Stomach smooth muscle (tissue), 2 donors: ENCODE results near the gene SMYD3.

Experiments used
- H3K27ac ChIP-seq: one replicate; pipeline ENCODE4 v1.7.0; 2013; ENCODE audit warnings: mild to moderate bottlenecking, low read length, inconsistent platforms
- H3K27me3 ChIP-seq, 2 donors: one replicate each; pipeline ENCODE4 v1.7.0; 2013; ENCODE audit warnings: low read length in 2 of 2; ENCODE audit not compliant: insufficient read depth in 2 of 2, control insufficient read depth in 1 of 2
- H3K36me3 ChIP-seq, 2 donors: one replicate each; pipeline ENCODE4 v1.7.0; 2013; ENCODE audit warnings: low read length in 2 of 2; ENCODE audit not compliant: control insufficient read depth in 2 of 2, insufficient read depth in 2 of 2
- H3K4me1 ChIP-seq: one replicate; pipeline ENCODE4 v1.7.0; 2013; ENCODE audit warnings: low read length; ENCODE audit not compliant: control insufficient read depth, insufficient read depth
- H3K4me3 ChIP-seq, 2 donors: one replicate each; pipeline ENCODE4 v1.7.0; 2013; ENCODE audit warnings: low read length in 2 of 2
- H3K9ac ChIP-seq, 2 donors: one replicate each; pipeline ENCODE4 v1.7.0; 2013; ENCODE audit warnings: low read length in 2 of 2, mild to moderate bottlenecking in 1 of 2
- H3K9me3 ChIP-seq, 2 donors: one replicate each; pipeline ENCODE4 v1.7.0; 2013; ENCODE audit warnings: low read length in 2 of 2; ENCODE audit not compliant: control insufficient read depth in 2 of 2
- donor health status: healthy.
- donor health status: Pancreatic carcinoma.

SMYD3 gene

DNA sequence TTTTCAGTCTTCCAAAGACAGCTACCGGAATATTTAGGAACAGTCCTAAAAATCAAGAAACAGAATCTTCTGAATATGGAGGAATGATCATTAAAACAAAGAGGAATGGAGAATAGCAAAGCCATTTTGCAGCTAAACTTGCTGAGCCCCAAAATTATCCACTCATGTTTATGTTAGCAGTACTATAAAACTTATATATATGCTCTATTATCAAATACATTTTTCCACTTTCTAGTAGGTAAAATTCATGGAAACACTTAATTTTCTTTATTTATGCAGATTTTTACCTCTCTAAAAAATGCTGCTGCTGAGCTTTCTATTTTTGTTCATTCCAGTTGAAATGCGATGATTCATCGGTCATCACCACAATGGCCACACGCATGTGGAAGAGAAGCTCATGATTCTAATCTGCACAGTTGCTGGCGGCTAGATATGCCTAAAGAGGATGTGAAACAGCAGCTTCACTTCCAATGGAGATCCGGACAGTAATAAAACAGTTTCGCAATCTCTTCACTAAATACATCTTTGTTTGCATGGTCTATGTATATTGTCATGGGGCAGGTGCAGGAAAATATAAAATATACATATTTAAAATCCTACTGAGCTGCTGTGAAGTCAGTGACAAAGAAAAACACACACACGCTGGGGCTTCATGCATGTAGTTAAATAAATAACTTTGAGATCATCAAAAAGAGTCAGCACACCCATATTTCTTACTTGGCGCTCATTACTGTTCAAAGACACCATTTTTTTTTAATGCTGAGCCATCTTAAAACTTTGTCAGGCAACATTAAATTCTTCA, 292.2 kb downstream of the SMYD3 start:
- no peaks in the 10 kb centered on the region for H3K27me3 ChIP-seq
- no peaks in the 10 kb centered on the region for H3K9me3 ChIP-seq
- H3K4me3 ChIP-seq: no peak overlapping the region
- H3K27ac ChIP-seq: no peak overlapping the region
- H3K9ac ChIP-seq: no peak overlapping the region
- H3K36me3 ChIP-seq: no peaks in the 10 kb centered on the region
- H3K4me1 ChIP-seq: no peaks in the 10 kb centered on the region

DNA sequence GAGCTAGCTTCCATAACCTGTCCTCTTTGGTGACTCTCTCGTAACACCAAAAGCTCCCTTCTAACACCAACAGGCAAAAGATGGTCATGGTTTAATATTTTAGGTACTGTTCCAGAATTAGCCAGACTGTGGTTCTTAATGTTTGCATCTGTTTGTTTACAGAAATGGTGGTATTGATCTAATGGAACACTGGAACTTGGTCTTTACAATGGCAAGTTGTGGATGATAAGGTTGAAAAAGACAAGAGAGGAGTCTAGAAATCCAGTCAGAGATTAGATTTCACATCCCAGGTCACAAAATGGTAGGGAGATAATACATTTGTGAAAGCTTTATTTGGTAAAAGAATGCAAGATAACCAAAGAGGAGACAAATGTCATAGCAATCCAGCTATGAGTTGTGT, 293.1 kb downstream of the SMYD3 start:
- Histone ChIP-seq H3K9me3 (no peaks in the 10 kb centered on the region), H3K27ac (no peak overlapping the region), H3K36me3 (no peaks in the 10 kb centered on the region), H3K4me3 (no peak overlapping the region), H3K4me1 (no peaks in the 10 kb centered on the region), H3K27me3 (no peaks in the 10 kb centered on the region), H3K9ac (no peak overlapping the region)

- H3K4me3 ChIP-seq: no peak overlapping the region
- no peaks in the 10 kb centered on the region for H3K36me3 ChIP-seq
- H3K4me1 ChIP-seq: no peaks in the 10 kb centered on the region
- no peaks in the 10 kb centered on the region for H3K27me3 ChIP-seq
- H3K27ac ChIP-seq: no peak overlapping the region
- no peak overlapping the region for H3K9ac ChIP-seq
- no peaks in the 10 kb centered on the region for H3K9me3 ChIP-seq
These were observed 293.6 kb downstream of the SMYD3 start for GRCh38 chr1:246213502-246213901.

- Histone ChIP-seq H3K4me3 (no peak overlapping the region), H3K9me3 (no peaks in the 10 kb centered on the region), H3K9ac (no peak overlapping the region), H3K27ac (no peak overlapping the region), H3K4me1 (no peaks in the 10 kb centered on the region), H3K27me3 (no peaks in the 10 kb centered on the region), H3K36me3 (no peaks in the 10 kb centered on the region)
These were observed 294.0 kb downstream of the SMYD3 start for GRCh38 chr1:246213036-246213435.

DNA sequence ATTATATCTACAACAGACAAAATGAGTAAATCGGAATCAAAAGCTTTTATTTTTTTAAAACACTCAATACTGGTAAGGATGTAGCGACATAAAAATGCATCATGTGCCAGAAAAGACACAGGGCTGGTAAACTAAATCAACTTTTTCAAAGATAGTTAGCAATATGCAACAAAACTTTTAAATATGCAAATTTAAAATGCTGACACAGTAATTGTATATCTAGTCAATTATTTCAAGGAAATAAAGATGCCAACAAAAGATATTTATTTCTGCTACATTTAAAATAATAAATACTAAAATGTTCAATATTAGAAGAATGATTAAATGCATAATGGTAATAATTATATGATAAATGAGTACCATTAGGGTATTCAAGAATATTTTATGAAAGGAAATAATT, 295.1 kb downstream of the SMYD3 start:
- Histone ChIP-seq H3K4me3 (no peak overlapping the region), H3K4me1 (no peaks in the 10 kb centered on the region), H3K9me3 (no peaks in the 10 kb centered on the region), H3K36me3 (no peaks in the 10 kb centered on the region), H3K27ac (no peak overlapping the region), H3K9ac (no peak overlapping the region), H3K27me3 (no peaks in the 10 kb centered on the region)

DNA sequence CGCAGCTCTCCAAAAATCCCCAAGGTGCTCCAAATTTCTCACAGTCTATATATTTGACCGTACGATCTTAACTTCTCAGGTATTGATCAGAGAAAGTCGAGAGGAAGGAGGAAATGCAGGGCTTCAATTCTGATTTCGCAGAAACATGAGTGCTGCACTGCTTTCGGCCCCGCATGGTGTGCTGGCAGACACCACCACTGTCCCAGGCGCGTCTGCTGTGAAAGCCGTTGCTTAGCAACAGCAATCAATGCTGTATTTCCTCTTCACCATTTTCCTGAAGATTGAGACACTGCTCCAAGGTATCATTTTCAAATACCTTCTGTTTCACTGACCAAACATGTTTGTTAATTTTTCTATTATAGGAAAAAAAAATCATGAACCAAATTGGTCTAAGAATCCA, 296.3 kb downstream of the SMYD3 start:
- Histone ChIP-seq H3K9me3 (no peaks in the 10 kb centered on the region), H3K27me3 (no peaks in the 10 kb centered on the region), H3K36me3 (no peaks in the 10 kb centered on the region), H3K4me3 (no peak overlapping the region), H3K4me1 (no peaks in the 10 kb centered on the region), H3K9ac (no peak overlapping the region), H3K27ac (no peak overlapping the region)

GRCh38 chr1:246208105-246208504, 299.0 kb downstream of the SMYD3 start:
- Histone ChIP-seq H3K9ac (no peak overlapping the region), H3K4me1 (no peaks in the 10 kb centered on the region), H3K4me3 (no peak overlapping the region)

GRCh38 chr1:246203180-246203579, 303.9 kb downstream of the SMYD3 start:
- Histone ChIP-seq H3K4me3 (no peak overlapping the region), H3K4me1 (no peaks in the 10 kb centered on the region), H3K27ac (no peak overlapping the region), H3K9ac (no peak overlapping the region), H3K9me3 (no peaks in the 10 kb centered on the region), H3K36me3 (no peaks in the 10 kb centered on the region), H3K27me3 (no peaks in the 10 kb centered on the region)

More at GRCh38 chr1:246208105-246208504, 299.0 kb downstream of the SMYD3 start:
- no peaks in the 10 kb centered on the region for H3K36me3 ChIP-seq
- no peaks in the 10 kb centered on the region for H3K9me3 ChIP-seq
- H3K27me3 ChIP-seq: no peaks in the 10 kb centered on the region
- H3K27ac ChIP-seq: no peak overlapping the region

- Histone ChIP-seq H3K9ac (no peak overlapping the region), H3K27ac (no peak overlapping the region), H3K36me3 (no peaks in the 10 kb centered on the region), H3K9me3 (no peaks in the 10 kb centered on the region), H3K4me3 (no peak overlapping the region), H3K4me1 (no peaks in the 10 kb centered on the region), H3K27me3 (no peaks in the 10 kb centered on the region)
These were observed 306.3 kb downstream of the SMYD3 start for GRCh38 chr1:246200738-246201137.

- Histone ChIP-seq H3K9me3 (no peaks in the 10 kb centered on the region), H3K27ac (no peak overlapping the region), H3K9ac (no peak overlapping the region), H3K27me3 (no peaks in the 10 kb centered on the region), H3K4me1 (no peaks in the 10 kb centered on the region), H3K36me3 (no peaks in the 10 kb centered on the region), H3K4me3 (no peak overlapping the region)
These were observed 306.9 kb downstream of the SMYD3 start for GRCh38 chr1:246200225-246200624.

GRCh38 chr1:246199086-246199645, 307.9 kb downstream of the SMYD3 start:
- Histone ChIP-seq H3K9me3 (no peaks in the 10 kb centered on the region), H3K4me1 (no peaks in the 10 kb centered on the region), H3K27me3 (no peaks in the 10 kb centered on the region), H3K27ac (no peak overlapping the region), H3K9ac (no peak overlapping the region), H3K4me3 (no peak overlapping the region), H3K36me3 (no peaks in the 10 kb centered on the region)
